Sigmoid colon (tissue), 4 donors: ENCODE data around the gene AADACL4.

ENCODE experiments used
- POLR2AphosphoS5 ChIP-seq, 4 donors: sonication (generic); formaldehyde crosslinking; IDR thresholded peaks; one replicate each; pipeline ENCODE4 v1.6.1; 2017; ENCODE audit warnings: antibody characterized with exemption in 4 of 4
- TF ChIP-seq, protein P1 (sequence below), 4 experiments: fragments of 450-650 bp in 3 of 4; fragments of 200-600 bp in 1 of 4; IDR thresholded peaks; one replicate each; pipeline ENCODE4 v1.5.1; 2016 to 2019; ENCODE audit warnings: antibody characterized with exemption in 4 of 4, mild to moderate bottlenecking in 3 of 4, moderate library complexity in 2 of 4

DNA sequence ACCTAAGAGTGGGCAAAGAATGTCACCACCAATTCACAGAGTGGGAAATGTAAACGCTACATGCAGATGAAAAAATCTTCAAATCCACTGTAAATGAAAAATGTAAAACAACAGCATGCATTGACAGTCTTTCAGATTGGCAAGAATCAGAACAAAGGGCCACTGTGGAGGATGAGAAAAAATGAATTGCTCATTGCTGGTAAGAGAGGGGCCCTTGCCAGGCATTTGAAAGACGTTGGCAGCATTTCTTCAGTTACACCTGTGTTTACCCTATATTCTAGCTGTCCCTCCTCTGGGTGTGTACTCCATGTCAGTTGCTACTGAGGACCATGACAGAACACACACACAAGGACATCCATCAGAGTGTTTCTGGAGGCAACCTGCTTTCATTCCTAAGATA lies 46.3 kb downstream of the AADACL4 start:
- TF ChIP-seq, protein P1, sequence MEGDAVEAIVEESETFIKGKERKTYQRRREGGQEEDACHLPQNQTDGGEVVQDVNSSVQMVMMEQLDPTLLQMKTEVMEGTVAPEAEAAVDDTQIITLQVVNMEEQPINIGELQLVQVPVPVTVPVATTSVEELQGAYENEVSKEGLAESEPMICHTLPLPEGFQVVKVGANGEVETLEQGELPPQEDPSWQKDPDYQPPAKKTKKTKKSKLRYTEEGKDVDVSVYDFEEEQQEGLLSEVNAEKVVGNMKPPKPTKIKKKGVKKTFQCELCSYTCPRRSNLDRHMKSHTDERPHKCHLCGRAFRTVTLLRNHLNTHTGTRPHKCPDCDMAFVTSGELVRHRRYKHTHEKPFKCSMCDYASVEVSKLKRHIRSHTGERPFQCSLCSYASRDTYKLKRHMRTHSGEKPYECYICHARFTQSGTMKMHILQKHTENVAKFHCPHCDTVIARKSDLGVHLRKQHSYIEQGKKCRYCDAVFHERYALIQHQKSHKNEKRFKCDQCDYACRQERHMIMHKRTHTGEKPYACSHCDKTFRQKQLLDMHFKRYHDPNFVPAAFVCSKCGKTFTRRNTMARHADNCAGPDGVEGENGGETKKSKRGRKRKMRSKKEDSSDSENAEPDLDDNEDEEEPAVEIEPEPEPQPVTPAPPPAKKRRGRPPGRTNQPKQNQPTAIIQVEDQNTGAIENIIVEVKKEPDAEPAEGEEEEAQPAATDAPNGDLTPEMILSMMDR (IDR thresholded peaks at IDR 0.05): no peak
- no peak for TF ChIP-seq POLR2AphosphoS5 (IDR thresholded peaks at IDR 0.05)
